ENCODE measurements around the gene MED13L.

Gene MED13L

DNA sequence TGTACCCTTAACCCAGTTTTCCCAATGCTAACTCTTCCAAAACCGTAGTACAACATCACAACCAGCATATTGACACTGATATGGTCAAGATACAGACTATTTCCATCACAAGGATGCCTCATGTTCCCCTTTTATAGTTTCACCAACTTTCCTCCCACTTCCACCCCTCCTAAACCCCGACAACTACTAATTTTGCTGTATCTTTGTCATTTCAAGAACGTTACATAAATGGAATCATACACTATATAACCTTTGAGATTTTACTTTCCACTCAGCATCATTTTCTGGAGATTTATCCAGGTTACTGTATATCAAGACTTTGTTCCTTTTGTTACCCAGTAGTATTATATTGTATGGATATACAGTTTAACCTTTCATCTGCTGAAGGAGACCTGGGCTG, 88.9 kb downstream of the MED13L start:
- no peaks in the 10 kb centered on the region for H3K36me3 ChIP-seq

GRCh38 chr12:116187151-116187511, 90.4 kb downstream of the MED13L start:
- Histone ChIP-seq H3K4me1 (peaks cover 4 to 94% (median 19%) of the 10 kb centered on the region in 4 donors), H3K27ac (no peak overlapping the region)
- intact Hi-C loops (cut with DNase I; ENCODE audit: low total_unique reads), result no loop called here

More for the DNA sequence above, 88.9 kb downstream of the MED13L start:
- H3K27ac ChIP-seq, result no peak overlapping the region
- no peak overlapping the region for H3K4me3 ChIP-seq
- no peak for TF ChIP-seq CTCF (IDR thresholded peaks at IDR 0.05)
- H3K4me1 ChIP-seq, result peaks cover 4 to 91% (median 20%) of the 10 kb centered on the region in 4 donors
- DNase-seq, result no peak
- no peaks in the 10 kb centered on the region for H3K27me3 ChIP-seq
- no peaks in the 10 kb centered on the region for H3K9me3 ChIP-seq
- intact Hi-C loops (cut with DNase I; ENCODE audit: low total_unique reads), result no loop called here

DNA sequence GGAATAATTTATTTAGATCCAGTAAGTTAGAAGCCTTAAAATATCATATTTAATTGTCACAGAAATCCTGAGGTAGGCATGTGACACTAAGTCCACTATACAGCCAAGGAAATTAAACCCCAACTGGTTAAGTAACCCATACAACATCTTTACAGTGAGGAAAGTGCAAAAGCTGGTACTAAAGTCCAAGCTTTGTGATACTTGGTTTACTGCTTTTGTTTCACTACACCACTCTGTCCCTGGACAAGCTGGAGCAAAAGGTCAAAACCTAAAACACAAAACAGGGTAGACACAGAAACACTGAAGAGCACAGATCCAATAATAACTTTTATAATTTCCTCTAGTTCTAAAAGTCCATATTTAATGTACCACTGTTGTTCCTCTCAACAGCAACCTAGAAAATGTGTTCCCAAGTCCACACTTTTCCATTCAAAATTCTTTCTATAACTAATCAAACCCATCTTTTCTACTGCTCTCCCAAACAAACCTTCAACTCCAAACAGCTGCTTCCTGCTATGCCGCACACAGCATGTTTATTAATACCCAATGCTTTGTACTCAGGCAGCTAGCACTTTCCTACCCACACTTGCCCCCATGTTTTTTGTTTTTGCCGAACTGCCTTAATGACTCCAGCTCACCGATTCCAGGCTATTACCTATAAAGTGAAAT, 90.9 kb downstream of the MED13L start:
- Histone ChIP-seq H3K4me1 (peaks cover 4 to 92% (median 17%) of the 10 kb centered on the region in 4 donors), H3K27ac (no peak overlapping the region)
- intact Hi-C loops (cut with DNase I; ENCODE audit: low total_unique reads), result no loop called here

More at GRCh38 chr12:116187151-116187511, 90.4 kb downstream of the MED13L start:
- Histone ChIP-seq H3K36me3 (no peaks in the 10 kb centered on the region), H3K9me3 (no peaks in the 10 kb centered on the region), H3K4me3 (no peak overlapping the region), H3K27me3 (no peaks in the 10 kb centered on the region)
- no peak for DNase-seq
- no peak for TF ChIP-seq CTCF (IDR thresholded peaks at IDR 0.05)

GRCh38 chr12:116184763-116185162, 92.7 kb downstream of the MED13L start:
- H3K27me3 ChIP-seq, result no peaks in the 10 kb centered on the region
- H3K36me3 ChIP-seq, result no peaks in the 10 kb centered on the region
- H3K9me3 ChIP-seq, result no peaks in the 10 kb centered on the region
- DNase-seq, result no peak
- no peak for TF ChIP-seq CTCF (IDR thresholded peaks at IDR 0.05)
- H3K4me3 ChIP-seq, result no peak overlapping the region
- intact Hi-C loops (cut with DNase I; ENCODE audit: low total_unique reads), result no loop called here
- H3K27ac ChIP-seq, result no peak overlapping the region
- H3K4me1 ChIP-seq, result peaks cover 4 to 74% (median 15%) of the 10 kb centered on the region in 4 donors

More for the DNA sequence above, 90.9 kb downstream of the MED13L start:
- H3K9me3 ChIP-seq, result no peaks in the 10 kb centered on the region
- no peak for DNase-seq
- no peaks in the 10 kb centered on the region for H3K27me3 ChIP-seq
- no peak for TF ChIP-seq CTCF (IDR thresholded peaks at IDR 0.05)
- no peak overlapping the region for H3K4me3 ChIP-seq
- no peaks in the 10 kb centered on the region for H3K36me3 ChIP-seq

GRCh38 chr12:116183741-116184141, 93.8 kb downstream of the MED13L start:
- Histone ChIP-seq H3K27ac (no peak overlapping the region), H3K27me3 (no peaks in the 10 kb centered on the region), H3K9me3 (no peaks in the 10 kb centered on the region), H3K4me3 (no peak overlapping the region), H3K4me1 (peaks cover 4 to 68% (median 15%) of the 10 kb centered on the region in 4 donors), H3K36me3 (no peaks in the 10 kb centered on the region)
- TF ChIP-seq CTCF (IDR thresholded peaks at IDR 0.05), result no peak
- no peak for DNase-seq
- intact Hi-C loops (cut with DNase I; ENCODE audit: low total_unique reads), result no loop called here

Data from tibial artery (tissue), 4 donors.